HG03442 (cell line): ENCODE data around the gene CYB561D2.

Experiments used
- ATAC-seq: cut with Tn5 transposase; IDR thresholded peaks from one replicate; pipeline ENCODE4 v1.9.1; 2021; ENCODE audit warnings: mild to moderate bottlenecking, moderate library complexity; ENCODE audit not compliant: unreplicated experiment

Gene CYB561D2

DNA sequence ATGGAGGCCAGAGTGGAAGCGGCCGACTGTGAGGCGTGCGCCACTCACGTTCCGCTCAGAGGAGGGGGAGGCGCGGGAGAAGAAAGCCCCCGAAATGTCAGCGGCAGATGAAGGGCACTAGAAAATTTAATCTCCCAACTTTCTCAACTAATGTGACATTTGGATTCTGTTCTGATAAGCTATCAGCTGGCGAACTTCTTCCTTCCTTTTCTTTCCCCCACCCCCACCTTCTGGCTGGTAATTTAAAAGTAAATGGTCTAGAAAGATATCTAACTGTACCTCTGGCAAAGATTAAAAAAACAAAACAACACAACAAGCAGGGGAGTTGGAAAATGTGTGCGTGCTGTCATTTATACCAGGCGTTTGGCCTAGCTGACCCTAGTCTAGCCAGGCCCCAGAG lies 35.1 kb downstream of the CYB561D2 start:
- no peak for ATAC-seq

GRCh38 chr3:50388016-50388719 lies 37.5 kb downstream of the CYB561D2 start:
- ATAC-seq: no peak

DNA sequence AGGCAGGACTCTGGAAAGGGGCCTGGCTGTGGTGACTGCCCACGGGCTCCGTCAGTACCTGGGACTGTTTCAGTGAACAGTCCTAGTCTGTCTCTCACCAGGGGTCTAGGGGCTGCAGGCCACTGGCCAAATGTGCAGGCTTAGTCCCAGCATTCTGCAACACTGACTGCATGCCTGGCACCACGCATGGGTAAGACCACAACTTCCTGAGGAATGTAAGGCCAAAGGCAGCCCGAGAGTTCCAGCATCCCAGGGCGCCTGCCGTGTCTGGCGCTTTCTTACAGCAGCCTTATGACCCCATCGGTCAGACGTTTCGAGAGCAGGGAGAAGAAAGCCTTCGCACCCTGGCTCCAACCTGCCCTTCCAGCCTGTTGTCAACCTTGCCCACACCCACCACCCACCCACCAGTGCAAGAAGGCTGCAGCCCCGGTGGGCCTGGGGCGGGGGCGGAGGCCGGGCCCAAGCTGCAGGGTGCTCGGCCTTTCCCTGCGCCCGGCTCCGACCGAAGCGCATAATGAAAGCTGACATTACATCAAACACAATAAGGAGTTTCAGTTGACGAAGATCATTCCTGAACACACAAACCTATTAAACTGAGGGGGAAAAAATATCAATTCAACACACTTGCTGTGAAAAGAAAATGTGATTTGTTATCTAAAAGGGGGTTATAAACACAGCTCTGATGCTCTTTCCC lies 38.2 kb downstream of the CYB561D2 start:
- no peak for ATAC-seq

DNA sequence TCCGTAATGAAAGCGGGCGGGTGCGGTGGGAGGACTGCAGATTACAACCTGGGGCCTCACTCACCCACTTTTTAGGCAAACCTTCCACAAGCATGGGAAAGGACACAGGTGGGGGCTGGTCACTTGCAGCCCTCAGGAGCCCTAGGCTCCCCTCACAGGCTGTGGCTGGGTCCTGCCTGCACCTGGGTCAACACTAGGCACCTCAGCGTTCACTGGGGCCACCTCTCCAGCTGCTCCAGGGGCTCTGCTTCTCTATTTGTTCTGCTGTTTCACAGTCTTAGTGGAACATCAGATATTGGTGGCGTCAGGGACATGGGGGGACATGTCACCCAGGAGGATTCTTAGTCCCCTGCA lies 38.7 kb downstream of the CYB561D2 start:
- ATAC-seq: no peak

- no peak for ATAC-seq
These were observed 40.0 kb downstream of the CYB561D2 start for GRCh38 chr3:50390508-50391224.

GRCh38 chr3:50392101-50392715 lies 41.5 kb downstream of the CYB561D2 start:
- no peak for ATAC-seq

DNA sequence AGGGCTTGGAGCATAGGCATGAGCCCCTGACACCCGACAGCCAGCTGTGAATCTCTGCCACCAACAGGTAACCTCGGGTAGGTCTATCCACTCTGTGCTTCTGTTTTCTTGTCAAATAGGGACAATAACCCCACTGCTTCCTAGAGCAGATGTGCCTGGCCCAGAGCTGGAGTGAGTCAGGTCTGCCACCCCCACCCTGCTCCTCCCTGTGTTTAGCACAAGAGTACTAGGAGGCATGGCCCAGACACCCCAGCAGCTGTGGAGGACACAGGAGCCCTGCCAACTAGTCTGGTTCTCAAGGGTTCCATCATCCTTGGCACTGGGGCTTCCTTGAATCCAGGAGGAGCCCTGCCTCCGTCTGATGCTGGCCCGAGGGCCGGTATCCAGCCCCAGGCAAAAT lies 42.4 kb downstream of the CYB561D2 start:
- no peak for ATAC-seq

DNA sequence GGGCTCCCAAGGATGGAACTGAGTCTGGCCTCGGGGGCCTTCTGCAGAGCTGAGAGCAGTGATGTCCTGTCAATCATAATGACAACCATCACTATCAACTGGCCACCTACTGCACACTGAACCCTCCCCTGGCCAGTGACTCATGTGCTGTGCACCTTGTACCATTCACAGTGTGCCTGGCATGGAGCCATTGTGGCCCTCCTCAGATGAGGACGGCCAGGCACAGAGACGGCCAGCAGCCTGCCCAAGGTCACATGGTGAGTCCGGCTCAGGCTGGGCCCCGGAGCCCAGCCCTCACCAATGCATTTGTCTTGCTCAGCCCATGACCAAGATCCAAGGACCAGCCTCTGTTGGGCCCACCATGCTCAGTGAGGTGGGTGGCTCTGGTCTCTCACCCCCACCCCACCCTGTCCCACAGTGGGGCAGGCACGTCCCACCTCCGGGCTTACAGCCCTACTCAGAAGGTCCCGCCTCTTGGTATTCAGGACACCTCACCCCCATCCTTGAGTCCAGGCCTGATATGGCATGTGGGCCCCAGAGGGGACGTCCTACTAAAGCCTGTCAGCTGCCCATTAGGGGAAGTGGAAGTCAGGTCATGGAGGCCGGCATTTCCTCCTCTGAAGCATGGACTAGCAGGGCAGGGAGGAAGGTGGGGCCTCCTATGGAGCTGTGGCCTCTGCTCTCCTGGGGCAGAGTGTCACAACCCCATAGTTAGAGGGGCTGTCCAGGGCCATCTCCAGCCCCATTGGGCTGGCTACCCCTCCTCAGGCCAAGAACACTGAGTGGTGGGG lies 44.6 kb downstream of the CYB561D2 start:
- ATAC-seq: no peak

- no peak for ATAC-seq
These were observed 45.8 kb downstream of the CYB561D2 start for GRCh38 chr3:50396502-50396901.

- no peak for ATAC-seq
These were observed 51.4 kb downstream of the CYB561D2 start for GRCh38 chr3:50401978-50402595.
